NCI-H146 treated with DMSO at 0.1 percent for 48 hours (cell line): ENCODE results near the gene NACAD.
A peak's percentile ranks its signal among the peaks of the same experiment; 100 is the strongest.

Experiments used
- DNase-seq: peaks from one replicate; lab custom pipeline; 2025; ENCODE audit not compliant: unreplicated experiment; lab: John Stamatoyannopoulos, UW

NACAD gene

DNA sequence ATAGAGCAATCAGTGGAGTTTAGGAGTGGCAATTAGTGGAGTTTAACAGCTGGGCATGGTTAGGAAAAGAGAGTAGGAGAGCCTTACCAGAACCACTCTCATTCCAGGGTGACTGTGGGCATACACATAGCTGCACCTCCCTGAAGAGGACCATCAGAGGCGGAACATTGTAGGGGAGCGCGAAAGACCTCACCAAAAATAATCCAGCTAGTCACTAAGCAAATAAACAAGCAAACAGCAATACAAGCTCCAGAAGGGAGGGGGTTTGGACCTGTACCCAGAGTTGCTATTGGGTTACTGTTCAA, 4.1 kb upstream of the NACAD start:
- no peak for DNase-seq

DNA sequence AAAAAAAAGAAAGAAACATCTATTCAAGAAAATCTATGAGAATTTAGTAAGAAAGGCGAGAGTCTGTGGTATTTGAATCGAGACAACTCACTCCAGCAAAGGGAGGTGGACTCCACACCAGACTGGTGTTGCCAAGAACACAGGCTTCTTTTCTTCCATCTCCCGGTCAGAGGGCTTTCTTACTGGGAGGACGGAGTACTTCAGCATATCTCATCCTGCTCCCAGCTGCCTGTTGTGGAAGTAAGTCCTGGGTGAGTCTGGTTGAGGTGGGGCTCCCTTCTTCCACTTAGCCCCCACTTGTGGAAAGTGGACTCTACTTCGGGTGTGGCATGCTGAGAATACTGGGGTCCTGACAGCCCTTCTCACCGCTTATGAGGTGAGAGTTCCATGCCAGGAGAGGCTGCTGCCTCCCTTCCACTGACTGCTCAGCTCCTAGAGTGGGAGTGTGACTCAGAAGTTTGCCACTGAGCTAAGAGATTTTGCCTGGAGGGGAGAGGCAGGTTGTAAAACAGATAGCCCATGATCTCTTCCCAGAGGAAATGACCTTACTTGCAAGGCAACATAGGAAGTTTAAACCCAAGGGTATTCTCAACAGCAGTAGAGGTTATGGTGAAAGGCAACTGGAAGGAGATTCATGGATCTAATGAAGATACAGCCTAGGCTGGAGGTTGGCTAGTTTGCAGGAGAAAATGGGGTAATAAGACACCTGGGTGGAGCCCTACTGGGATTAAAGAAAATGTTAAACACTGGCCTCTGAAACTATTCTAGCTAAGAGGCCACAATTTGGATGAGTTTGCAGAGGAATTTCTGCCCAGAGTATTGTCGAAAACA, 3.5 kb upstream of the NACAD start:
- DNase-seq: no peak

DNA sequence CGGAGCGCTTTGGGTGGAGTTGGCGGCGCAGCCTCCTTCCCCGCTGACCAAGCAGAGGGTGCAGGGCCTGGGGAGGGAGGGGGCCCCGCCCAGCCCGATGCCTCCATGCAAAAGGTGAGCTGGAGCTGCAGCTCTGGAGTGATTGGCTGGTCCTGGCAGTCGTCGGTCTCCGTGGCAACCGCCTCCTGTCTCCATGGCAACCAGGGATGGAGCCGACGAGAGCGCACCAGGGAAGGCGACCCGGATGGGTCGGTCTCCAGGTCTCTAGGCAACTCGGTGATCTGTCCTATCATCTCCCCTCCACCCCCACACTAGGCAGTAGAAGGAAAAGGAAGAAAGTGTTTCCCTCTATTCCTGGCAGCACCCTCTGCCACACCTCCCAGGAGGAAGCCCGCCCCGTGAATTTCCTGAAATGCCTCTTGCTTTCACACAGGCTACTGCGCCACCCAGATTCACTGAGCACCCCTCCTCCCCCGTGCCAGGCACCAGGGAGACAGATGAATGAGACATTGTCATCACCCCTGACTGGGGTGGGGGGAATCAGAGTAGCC, 647 bp upstream of the NACAD start:
- DNase-seq: peak; percentile 78

DNA sequence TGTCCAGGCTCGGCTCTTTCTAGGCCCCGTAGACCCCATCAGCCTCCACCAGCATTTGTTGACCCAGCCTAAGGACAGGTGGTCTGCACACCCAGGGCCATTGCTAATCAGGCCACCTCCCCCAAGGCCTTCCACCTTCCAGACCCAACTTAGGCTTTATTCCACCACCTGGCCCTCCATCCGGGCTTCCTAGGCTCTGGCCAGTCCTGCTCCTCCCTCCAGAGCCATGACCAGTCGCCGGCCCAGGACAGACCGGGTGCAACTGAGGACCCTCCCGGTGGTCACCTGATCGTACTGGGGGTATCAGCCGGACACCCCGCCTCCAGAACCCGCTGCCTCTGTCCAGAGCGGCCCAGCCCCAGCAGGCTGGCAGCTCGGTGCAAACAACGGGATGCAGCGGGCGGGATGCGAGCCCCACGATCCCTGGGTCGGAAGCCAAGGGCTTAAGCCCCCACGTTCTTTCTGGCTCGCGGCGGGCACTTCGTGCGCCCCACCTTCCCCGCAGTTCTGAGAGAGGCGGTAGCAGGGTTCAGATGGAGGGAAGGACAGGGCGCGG, 545 bp downstream of the NACAD start:
- no peak for DNase-seq

DNA sequence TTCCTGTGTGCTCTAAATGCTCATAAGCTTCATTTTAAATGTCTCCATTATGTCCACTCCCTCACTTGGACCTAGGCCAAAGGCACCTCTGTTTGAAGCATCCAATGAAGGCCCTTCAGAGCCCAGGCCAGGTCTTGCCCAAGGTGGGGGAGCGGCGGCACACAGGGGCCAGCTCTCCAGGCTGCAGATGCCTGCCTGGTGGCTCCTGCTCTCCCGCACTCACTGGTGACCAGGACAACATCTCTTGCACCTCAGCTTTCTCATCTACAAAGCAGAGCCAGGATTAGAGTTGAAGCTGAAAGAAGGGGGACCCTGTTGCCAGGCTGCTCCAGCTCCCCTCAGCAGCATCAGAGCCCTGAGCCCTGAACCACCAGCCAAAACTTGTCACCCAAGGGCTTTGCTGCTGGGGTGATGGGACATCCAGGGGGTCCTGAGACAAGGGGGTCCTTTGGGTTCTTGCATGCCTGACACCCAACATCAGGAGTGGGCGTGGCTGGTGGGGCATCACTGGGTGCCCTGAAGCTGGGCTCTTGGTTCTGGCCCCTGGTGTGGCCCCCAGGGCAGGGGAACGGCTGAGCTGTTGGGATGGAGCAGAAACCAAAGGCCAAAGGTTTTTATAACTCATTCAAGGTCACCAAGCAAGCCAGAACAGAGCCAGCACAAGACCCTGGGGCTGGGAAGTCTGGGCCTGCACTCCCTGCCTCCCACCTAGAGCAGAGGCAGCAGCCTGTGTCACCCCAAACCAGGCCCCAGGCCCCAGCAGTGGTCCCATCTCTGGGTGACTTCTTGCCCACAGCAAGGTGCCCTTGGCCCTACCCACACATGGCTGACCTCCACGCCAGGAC, 1.2 kb downstream of the NACAD start:
- DNase-seq: no peak

DNA sequence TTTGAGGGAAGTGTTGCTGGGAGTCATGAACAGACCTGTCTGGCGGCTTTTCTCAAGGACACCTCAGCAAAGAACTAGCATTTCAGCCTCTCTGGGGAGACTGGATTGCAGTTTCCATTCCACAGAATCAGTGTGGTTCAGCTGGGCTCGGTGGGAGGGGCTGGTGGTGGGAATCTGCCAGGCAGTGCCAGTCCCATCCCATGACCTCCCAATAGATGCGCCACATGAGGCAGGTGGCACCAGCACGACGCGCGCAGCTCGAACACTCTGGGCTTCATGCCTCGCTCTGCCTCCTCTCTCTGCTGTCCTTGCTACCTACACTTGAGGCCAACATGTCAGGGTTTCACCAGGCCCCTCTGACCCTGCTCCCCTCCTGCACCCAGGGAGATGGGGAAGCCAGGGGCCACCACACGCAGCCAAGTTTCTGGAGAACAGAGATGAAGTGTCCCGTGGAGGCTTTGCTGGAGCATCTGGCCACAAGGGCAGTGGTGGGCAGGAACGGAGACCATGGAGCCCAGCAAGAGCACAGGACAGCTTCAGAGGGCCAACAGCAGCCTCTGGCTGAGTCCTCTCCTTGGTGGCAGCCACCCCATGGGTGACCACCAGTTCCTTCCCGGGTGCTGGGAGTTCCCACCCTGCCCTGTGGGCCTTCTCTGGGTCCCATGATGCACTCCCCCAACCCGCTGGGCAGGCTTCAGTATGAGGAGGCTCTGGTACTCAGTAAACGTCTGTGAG, 2.3 kb downstream of the NACAD start:
- no peak for DNase-seq

DNA sequence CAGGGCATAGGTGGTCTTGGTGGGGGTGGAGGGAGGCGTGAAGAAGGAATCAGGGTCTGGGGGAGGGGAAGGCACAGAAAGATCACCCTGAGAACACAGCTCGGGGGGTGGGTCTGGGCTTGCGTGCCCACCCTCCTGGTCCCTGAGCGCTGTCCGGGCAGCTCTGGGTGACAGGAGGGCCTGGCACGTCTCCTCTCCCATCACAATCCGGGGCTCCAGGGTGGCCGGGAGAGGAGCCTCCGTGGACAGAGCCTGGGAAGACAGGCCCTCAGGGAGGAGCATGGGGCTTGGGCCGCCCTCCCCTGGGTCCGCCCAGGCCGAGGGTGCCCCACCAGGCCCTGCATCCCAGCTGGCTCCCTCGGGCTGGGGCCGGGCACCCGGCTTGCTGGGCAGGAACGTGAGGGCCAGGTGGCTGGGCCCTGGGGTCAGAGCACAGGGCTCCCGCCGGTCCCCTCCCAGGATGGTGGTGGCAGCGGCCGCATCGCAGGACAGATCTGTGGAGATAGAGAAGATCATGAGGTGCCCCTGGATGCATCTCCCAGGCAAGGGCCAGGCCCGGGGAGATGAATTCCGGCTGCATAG, 3.1 kb downstream of the NACAD start:
- no peak for DNase-seq

DNA sequence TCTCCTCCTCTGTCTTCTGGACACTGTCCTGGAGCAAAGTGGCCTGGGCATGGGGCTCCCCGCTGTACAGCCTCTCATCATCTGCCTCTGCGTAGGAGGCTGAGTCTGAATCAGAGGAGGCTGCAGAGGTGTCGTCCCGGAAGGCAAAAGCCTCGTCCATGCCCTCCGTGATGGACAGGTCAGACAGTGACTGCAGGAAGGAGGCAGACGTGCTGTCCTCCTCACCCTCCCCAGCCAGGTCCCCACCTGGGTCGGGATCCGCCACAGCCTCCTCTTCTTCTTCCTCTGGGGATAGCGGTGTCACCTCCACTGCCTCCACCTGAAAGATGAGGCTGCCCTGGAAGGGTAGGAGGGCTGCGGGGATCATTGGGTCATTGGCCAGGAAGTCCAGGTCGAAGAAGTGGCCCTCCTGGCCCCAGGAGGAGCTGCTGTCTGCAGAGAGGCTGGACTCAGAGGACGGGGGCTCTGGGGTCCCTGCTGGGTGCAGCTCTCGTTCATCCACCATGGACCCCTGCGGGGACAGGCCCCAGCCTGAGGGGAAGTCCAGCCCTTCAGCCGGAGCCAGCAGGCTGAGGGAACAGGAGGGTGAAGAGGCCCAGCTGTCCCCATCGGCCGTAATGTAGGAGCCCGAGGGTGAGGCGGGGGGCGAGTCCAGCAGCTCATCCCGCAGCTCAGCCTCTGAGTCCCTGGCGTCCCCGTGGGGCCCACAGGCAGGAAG, 3.7 kb downstream of the NACAD start:
- no peak for DNase-seq

DNA sequence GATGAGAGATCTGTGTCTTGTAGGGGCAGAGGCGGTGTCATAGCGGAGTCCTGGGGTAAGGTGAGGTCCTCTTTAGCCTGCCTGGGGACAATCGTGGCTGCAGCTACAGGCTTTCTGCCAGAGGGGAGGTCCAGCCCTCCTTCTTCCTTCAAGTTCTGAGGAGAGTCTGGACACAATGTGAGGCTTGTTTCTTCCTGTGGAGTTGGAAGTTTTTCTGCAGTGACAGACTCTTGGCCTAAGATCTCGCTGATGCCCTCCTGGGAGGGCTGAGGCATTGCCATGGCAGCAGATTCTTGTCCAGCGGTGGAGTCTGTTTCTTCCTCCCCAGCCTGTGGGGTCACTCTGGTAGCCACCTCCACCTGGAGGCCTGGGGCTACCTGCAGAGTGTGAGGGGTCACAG, 4.4 kb downstream of the NACAD start:
- no peak for DNase-seq

DNA sequence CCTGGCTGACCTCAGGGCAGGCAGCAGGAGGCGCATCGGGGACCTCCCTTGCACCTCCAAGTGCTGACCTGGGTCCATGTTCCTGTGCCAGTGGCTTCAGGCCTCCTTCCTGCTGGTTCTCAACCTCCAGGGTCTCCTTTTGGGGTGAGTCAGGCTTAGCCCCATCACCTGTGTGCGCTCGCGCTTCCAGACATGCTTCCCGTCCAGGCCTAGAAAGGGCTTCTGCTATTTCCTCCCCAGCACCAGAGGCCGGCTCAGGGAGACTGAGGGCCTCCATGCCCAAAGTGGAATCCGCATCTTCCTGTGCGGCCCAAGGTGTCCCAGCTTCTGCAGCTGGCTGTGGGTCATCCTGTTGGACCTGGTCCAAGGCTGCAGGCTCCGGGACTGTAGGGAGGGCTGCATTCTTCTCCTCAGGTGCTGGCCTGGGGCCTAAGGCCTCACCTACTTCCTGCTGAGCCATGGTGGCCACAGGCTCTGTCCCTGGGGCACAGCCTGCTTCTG, 5.9 kb downstream of the NACAD start:
- no peak for DNase-seq

DNA sequence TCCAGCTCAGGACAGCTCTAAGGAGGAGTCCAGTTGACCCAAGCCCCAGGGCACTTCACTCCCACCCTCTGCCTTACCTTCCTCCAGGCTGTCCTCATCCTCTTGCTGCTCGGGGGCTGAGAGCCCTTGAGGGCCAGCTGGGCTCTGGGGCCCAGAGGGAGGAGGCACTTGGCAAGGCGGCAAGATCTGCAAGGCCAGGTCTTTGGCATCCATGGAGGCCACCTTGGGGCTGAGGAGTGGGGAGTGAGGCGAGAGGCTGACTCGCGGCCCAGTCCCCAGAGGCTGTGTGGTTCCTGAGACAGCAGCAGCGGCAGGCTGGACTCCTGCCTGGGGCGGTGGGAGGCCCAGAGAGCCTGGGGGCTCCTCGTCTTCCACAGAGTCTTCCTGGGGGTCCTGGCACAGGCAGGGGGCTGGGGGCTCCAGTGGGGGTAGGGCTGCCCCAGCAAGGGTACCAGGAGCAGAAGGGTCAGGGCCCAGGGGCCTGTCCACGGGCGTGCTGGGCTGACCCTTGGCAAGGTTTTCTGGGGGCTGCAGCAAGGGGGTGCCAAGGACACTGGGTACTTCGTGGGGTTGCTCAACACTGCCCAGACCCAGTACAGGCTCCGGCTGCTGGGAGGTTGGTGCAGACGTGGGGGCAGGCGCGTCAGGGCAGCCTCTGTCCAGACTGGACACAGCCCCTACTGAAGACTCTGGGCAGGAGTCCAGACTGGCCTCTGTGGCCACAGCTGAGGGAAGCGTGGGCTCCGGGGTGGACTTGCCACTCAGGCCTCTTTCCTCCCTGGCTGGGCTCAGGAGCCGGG, 6.5 kb downstream of the NACAD start:
- no peak for DNase-seq

DNA sequence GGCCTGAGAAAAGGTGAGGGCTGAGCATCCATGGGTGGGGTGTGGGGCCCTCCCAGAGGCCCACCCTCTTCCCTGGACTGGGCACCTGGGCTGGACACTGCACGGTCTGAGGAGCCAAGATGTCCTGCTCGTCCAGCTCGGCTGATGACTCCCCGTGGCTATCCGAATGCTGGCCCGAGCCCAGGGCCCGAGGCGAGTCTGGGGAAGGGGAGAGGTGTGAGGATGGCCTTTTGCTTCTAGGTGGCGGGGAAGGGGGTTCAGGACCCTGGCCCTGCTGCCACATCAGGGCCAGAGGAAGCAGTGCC, 7.1 kb downstream of the NACAD start:
- DNase-seq: no peak

DNA sequence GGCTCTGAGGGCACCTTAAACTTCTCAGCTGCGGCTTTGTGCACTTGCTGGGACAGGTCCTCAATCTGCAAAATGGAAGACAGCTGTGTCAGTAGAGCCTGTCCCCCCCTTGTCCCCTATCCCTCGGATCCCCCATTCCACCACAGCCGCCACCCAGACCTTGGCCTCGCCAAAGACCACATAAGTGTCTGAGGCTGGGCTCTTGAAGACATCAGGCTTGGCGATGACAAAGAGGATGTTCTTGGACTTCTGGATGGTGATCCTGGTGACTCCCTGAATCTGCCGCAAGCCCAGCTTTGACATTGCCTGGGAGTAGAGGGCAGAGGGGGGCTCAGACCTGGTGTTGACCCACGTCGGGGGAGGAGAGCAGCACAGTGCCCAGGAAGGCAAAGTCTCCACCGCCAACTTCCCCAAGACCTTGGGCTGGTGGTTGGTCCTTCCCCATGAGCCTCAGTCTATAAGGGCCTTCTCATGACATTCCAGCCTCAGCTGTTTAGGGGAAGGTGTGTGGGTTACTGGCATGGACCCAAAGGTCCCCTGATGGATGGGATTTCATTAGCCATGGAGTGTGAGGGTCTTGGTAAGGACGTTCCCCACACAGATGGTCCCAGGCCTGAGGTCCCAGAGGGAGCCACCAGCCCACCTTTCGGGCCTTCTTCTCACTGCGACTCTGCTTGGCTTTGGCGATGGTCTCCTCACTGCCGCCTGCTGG, 7.7 kb downstream of the NACAD start:
- no peak for DNase-seq

DNA sequence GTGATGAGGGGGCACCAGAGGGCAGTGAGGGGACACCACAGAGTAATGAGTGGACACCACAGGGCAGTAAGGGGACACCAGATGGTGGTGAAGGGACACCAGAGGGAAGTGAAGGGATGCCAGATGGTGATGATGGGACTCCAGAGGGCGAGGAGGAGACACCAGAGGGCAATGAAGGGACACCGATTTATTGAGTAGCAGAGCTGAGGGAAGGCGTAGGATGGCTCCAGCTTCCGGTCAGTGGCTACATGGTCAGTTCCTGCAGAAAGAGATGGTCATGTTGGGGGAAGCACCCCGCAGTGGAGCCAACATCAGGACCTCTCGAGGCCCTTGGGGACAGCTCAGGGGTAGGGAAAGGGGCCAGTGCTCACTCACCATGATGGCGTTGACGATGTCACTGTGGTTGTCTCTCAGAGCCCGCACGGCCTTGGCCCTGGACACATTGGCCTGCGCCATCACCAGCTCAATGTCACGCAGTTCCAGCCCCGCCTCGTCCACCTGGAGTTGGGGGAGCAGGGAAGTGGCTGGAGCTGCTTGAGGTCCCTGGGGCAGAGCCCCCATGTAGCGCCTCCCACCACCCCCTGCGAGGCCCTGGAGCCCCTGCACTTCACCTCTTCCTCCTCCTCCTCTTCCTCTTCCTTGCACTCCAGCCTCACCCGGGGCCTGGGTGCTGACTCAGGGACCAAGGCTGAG, 8.4 kb downstream of the NACAD start:
- no peak for DNase-seq

DNA sequence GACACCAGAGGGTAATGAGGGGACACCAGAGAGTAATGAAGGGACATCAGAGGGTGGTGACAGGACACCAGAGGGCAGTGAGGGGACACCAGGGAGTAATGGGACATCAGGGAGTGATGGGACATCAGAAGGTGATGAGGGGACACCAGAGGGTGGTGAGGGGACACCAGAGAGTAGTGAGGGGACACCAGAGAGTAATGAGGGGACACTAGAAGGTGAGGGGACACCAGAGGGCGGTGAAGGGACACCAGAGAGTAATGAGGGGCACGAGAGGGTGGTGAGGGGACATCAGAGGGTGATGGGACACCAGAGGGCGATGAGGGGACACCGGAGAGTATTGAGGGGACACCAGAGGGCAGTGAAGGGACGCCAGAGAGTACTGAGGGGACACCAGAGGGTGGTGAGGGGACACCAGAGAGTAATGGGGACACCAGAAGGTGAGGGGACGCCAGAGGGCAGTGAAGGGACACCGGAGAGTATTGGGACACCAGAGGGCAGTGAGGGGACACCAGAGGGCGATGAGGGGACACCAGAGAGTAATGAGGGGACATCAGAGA, 10.6 kb downstream of the NACAD start:
- no peak for DNase-seq

DNA sequence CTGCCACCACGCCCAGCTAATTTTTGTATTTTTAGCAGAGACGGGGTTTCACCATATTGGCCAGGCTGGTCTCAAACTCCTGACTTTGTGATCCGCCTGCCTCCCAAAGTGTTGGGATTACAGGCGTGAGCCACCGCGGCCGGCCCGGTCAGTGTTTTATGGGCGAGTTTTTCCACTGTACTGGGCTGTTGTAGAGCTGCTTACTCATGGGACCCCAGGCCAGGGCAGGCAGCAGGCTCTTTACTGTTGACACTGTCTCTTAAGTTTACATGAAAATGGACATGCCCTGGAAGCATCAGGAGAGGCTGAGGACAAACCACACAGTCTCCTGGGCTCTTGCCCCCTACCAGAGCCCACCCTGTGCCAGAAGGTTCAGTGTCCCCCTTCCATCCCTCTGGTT, 11.2 kb downstream of the NACAD start:
- no peak for DNase-seq

DNA sequence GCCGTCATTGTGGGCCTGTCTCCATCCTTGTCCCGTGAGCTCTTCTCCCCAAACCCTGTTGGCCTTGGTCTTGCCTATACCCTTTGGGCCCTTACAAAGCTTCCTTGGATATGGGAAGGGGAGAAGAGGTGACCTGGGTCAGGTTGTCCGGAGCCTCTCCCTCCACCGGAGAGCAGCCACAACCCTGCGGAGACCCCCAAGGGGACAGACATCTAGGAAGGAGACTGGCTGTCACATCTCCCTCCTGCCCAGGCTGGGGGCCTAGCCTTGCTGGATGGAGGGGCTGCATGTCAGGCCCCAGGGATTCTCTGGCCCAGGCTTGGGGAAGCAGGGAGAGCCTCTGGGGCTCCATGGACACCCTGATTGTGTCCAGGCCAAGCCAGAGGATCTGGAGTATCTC, 11.8 kb downstream of the NACAD start:
- DNase-seq: no peak
